AG09319 (cell line): ENCODE measurements around the gene LGALS4.
"Not testable (repeated sequence)": the region's sequence is repeated elsewhere in the genome, so short reads cannot be mapped to it uniquely, and the experiment has no call there.

ENCODE experiments used
- DNase-seq: peaks from one replicate; pipeline ENCODE4 v3.0.0-alpha.2; 2010; ENCODE audit warnings: low read depth; ENCODE audit errors: extremely low read depth
- CTCF ChIP-seq: IDR thresholded peaks from 2 replicates; pipeline ENCODE4 v1.5.1; 2011; ENCODE audit warnings: low read depth, mild to moderate bottlenecking, inconsistent platforms, low read length, moderate library complexity

The LGALS4 gene

GRCh38 chr19:38803543-38803942, 9.2 kb downstream of the LGALS4 start:
- no peak for TF ChIP-seq CTCF
- no peak for DNase-seq

GRCh38 chr19:38801359-38802095, 11.2 kb downstream of the LGALS4 start:
- DNase-seq: no peak
- TF ChIP-seq CTCF: no peak

GRCh38 chr19:38800577-38801347, 12.0 kb downstream of the LGALS4 start:
- no peak for TF ChIP-seq CTCF
- no peak for DNase-seq

GRCh38 chr19:38799104-38799503, 13.6 kb downstream of the LGALS4 start:
- no peak for TF ChIP-seq CTCF

GRCh38 chr19:38797781-38798180, 15.0 kb downstream of the LGALS4 start:
- DNase-seq: not testable (repeated sequence)

More at GRCh38 chr19:38799104-38799503, 13.6 kb downstream of the LGALS4 start:
- no peak for DNase-seq

GRCh38 chr19:38796154-38796553, 16.6 kb downstream of the LGALS4 start:
- no peak for DNase-seq
- TF ChIP-seq CTCF: no peak

GRCh38 chr19:38795549-38795948, 17.2 kb downstream of the LGALS4 start:
- no peak for TF ChIP-seq CTCF
- no peak for DNase-seq

GRCh38 chr19:38793671-38794070, 19.1 kb downstream of the LGALS4 start:
- DNase-seq: no peak
- TF ChIP-seq CTCF: no peak
